Effector memory CD4-positive, alpha-beta T cell (primary cell): ENCODE results near the gene GRIP1.

Source experiments
- DNase-seq, 3 donors: peaks; one replicate each; pipeline ENCODE4 v3.0.0-alpha.2; 2020
- H3K27ac ChIP-seq: 2 replicates; pipeline ENCODE4 v1.7.0; 2013; ENCODE audit warnings: mild to moderate bottlenecking, low read length, moderate library complexity; ENCODE audit not compliant: insufficient read depth, poor library complexity, severe bottlenecking
- H3K27me3 ChIP-seq: replicated peaks from 2 replicates; pipeline ENCODE4 v1.7.0; 2013; ENCODE audit warnings: mild to moderate bottlenecking, low read length; ENCODE audit not compliant: insufficient read depth, control insufficient read depth, poor library complexity, severe bottlenecking
- H3K36me3 ChIP-seq: 2 replicates; pipeline ENCODE4 v1.7.0; 2013; ENCODE audit warnings: mild to moderate bottlenecking, low read length, moderate library complexity; ENCODE audit not compliant: control insufficient read depth, insufficient read depth
- H3K4me1 ChIP-seq: 2 replicates; pipeline ENCODE4 v1.7.0; 2013; ENCODE audit warnings: low read length, mild to moderate bottlenecking; ENCODE audit not compliant: control insufficient read depth, insufficient read depth, poor library complexity, severe bottlenecking
- H3K4me3 ChIP-seq: 2 replicates; pipeline ENCODE4 v1.7.0; 2013; ENCODE audit warnings: low read length, low read depth, mild to moderate bottlenecking; ENCODE audit not compliant: insufficient read depth, poor library complexity, severe bottlenecking
- H3K9me3 ChIP-seq: 2 replicates; pipeline ENCODE4 v1.7.0; 2013; ENCODE audit warnings: mild to moderate bottlenecking, low read length, moderate library complexity; ENCODE audit not compliant: control insufficient read depth
- total RNA-seq, 3 donors: gene quantifications; one replicate each; lab custom pipeline; 2026; lab: John Stamatoyannopoulos, UW

The GRIP1 gene, protein sequence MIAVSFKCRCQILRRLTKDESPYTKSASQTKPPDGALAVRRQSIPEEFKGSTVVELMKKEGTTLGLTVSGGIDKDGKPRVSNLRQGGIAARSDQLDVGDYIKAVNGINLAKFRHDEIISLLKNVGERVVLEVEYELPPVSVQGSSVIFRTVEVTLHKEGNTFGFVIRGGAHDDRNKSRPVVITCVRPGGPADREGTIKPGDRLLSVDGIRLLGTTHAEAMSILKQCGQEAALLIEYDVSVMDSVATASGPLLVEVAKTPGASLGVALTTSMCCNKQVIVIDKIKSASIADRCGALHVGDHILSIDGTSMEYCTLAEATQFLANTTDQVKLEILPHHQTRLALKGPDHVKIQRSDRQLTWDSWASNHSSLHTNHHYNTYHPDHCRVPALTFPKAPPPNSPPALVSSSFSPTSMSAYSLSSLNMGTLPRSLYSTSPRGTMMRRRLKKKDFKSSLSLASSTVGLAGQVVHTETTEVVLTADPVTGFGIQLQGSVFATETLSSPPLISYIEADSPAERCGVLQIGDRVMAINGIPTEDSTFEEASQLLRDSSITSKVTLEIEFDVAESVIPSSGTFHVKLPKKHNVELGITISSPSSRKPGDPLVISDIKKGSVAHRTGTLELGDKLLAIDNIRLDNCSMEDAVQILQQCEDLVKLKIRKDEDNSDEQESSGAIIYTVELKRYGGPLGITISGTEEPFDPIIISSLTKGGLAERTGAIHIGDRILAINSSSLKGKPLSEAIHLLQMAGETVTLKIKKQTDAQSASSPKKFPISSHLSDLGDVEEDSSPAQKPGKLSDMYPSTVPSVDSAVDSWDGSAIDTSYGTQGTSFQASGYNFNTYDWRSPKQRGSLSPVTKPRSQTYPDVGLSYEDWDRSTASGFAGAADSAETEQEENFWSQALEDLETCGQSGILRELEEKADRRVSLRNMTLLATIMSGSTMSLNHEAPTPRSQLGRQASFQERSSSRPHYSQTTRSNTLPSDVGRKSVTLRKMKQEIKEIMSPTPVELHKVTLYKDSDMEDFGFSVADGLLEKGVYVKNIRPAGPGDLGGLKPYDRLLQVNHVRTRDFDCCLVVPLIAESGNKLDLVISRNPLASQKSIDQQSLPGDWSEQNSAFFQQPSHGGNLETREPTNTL
- total RNA-seq = 0.26 to 2.5 (median 1.2) reads per million in 3 donors

GRCh38 chr12:66678338-66679275, at the start of gene GRIP1:
GRIP1 (minus strand) TSS chr12:66679076; CDS start chr12:66678904, 172 bp downstream.
- Histone ChIP-seq H3K4me3 (no peak within 1 kb of the TSS), H3K36me3 (no peaks in the 10 kb centered on the region), H3K27me3 (no peaks in the 10 kb centered on the region), H3K4me1 (no peaks in the 10 kb centered on the region), H3K27ac (no peak within 1 kb of the TSS), H3K9me3 (no peaks in the 10 kb centered on the region)
- DNase-seq = no peak

DNA sequence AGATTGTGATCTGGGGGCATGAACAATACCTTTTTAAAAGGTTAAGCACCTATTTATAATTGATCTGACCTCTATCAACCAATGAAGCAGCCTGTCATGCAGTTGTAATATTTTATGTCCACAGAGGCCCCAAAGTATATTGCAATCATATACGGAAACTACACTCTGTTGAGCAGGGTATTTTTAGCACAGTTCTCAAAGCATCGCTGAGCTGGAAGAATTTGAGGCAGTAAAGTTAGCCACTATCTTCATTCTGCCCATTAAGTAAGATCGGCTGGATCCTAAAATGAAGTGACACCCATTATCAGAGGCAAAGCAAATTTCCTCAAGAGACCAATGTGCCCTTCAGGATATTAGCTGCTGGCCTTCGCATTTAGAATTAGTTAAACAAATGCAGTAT, 47.7 kb upstream of the GRIP1 start:
- H3K27me3 ChIP-seq = no peaks in the 10 kb centered on the region
- no peak for DNase-seq
- no peaks in the 10 kb centered on the region for H3K4me1 ChIP-seq
- no peaks in the 10 kb centered on the region for H3K9me3 ChIP-seq
- no peaks in the 10 kb centered on the region for H3K36me3 ChIP-seq
- H3K27ac ChIP-seq = no peak overlapping the region
- no peak overlapping the region for H3K4me3 ChIP-seq

- H3K9me3 ChIP-seq = no peaks in the 10 kb centered on the region
- H3K4me3 ChIP-seq = no peak overlapping the region
- no peak for DNase-seq
- no peak overlapping the region for H3K27ac ChIP-seq
- no peaks in the 10 kb centered on the region for H3K27me3 ChIP-seq
- H3K4me1 ChIP-seq = no peaks in the 10 kb centered on the region
- no peaks in the 10 kb centered on the region for H3K36me3 ChIP-seq
Measured at GRCh38 chr12:66725031-66725430, 46.2 kb upstream of the GRIP1 start.

DNA sequence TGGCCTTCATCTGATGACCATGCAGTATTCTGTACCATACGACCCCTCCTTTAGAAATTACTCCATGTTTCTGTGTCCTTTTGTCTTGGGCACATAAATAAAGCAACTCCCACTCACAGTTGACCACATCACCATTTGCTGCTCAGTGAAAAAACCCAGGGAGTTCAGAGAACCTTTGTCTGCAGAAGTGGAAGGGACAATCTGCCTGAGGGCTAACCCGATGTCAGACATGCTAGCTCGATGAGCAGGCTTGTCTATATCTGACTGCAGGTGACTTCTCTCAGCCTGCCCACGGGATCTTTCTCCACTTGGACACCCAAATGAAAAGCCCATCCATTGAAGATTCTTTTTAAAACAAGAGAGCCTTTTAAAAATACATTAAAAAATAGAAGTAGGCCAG, 45.7 kb upstream of the GRIP1 start:
- Histone ChIP-seq H3K27ac (no peak overlapping the region), H3K36me3 (no peaks in the 10 kb centered on the region), H3K4me1 (no peaks in the 10 kb centered on the region), H3K27me3 (no peaks in the 10 kb centered on the region), H3K4me3 (no peak overlapping the region), H3K9me3 (no peaks in the 10 kb centered on the region)
- DNase-seq = no peak

DNA sequence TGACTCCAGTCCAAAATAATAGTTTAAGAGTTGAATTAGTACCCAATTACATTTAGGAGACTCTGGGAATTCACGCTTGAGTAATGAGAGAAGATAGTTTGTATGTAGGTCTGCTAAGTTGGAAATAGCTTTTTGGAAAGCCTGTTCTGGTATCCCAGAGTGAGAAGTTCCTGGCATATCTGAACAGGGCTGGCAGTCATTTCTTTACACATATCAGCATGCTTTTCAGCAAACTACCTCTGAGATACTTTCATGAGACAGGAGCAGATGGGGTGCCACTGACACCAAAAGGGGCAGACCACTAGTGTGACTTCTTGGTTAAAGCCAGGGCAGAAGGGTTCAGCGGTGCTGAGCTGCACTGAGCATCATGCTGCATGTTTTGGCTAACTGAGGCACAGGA, 45.1 kb upstream of the GRIP1 start:
- no peak overlapping the region for H3K27ac ChIP-seq
- DNase-seq = no peak

DNA sequence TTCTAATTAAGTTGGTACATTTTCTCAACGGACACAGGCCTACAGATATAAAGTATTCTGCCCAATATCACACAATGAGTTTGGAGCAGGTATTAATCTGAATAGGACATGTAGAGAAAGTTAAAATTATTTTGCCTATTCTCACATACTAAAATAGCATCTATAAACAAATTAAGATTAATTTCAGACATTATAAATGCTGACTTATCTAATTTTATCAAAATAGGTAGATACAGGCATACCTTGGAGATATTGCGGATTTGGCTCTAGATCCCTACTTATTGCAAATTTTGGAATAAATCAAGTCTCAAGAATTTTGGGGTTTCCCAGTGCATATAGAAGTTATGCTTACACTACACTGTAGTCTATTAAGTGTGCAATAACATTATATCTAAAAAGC, 41.0 kb upstream of the GRIP1 start:
- Histone ChIP-seq H3K36me3 (no peaks in the 10 kb centered on the region), H3K4me3 (no peak overlapping the region), H3K27ac (no peak overlapping the region), H3K4me1 (no peaks in the 10 kb centered on the region), H3K9me3 (no peaks in the 10 kb centered on the region), H3K27me3 (no peaks in the 10 kb centered on the region)
- DNase-seq = no peak

More for the DNA sequence above, 45.1 kb upstream of the GRIP1 start:
- H3K4me3 ChIP-seq = no peak overlapping the region
- no peaks in the 10 kb centered on the region for H3K9me3 ChIP-seq
- H3K27me3 ChIP-seq = no peaks in the 10 kb centered on the region
- no peaks in the 10 kb centered on the region for H3K4me1 ChIP-seq
- no peaks in the 10 kb centered on the region for H3K36me3 ChIP-seq

GRCh38 chr12:66717036-66717673, 38.3 kb upstream of the GRIP1 start:
- no peaks in the 10 kb centered on the region for H3K9me3 ChIP-seq
- H3K4me3 ChIP-seq = no peak overlapping the region
- H3K4me1 ChIP-seq = no peaks in the 10 kb centered on the region
- H3K27me3 ChIP-seq = no peaks in the 10 kb centered on the region
- no peak overlapping the region for H3K27ac ChIP-seq
- no peak for DNase-seq
- no peaks in the 10 kb centered on the region for H3K36me3 ChIP-seq

- H3K4me3 ChIP-seq = no peak overlapping the region
- no peak for DNase-seq
- no peaks in the 10 kb centered on the region for H3K36me3 ChIP-seq
- no peak overlapping the region for H3K27ac ChIP-seq
- H3K4me1 ChIP-seq = no peaks in the 10 kb centered on the region
- no peaks in the 10 kb centered on the region for H3K27me3 ChIP-seq
- H3K9me3 ChIP-seq = no peaks in the 10 kb centered on the region
Measured at GRCh38 chr12:66716522-66716921, 37.6 kb upstream of the GRIP1 start.

DNA sequence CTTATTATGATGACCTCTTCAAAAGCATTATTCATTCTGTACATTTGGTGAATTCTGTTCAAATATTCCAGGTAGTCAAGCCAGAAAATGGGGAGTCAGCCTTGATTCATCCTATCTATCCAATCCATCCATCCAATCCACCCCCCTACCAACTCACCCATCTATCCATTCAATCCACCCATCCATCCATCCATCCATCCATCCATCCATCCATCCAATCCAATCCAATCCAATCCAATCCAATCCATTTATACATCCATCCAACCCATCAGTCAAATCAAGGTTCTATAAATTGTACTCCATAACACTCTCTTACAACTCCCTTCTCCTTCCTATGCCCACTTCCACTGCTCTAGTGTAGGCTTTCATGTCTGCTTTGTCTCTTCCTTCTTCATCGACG, 35.8 kb upstream of the GRIP1 start:
- no peak for DNase-seq
- no peak overlapping the region for H3K27ac ChIP-seq

More for the DNA sequence above, 35.8 kb upstream of the GRIP1 start:
- Histone ChIP-seq H3K4me3 (no peak overlapping the region), H3K36me3 (no peaks in the 10 kb centered on the region), H3K4me1 (no peaks in the 10 kb centered on the region), H3K27me3 (no peaks in the 10 kb centered on the region), H3K9me3 (no peaks in the 10 kb centered on the region)
